OCI-LY7 (cell line): ENCODE data around the gene SYNGR3.

Source experiments
- CTCF ChIP-seq: fragments of 200-600 bp; sonication (generic); conservative IDR thresholded peaks from 2 replicates; pipeline ENCODE4 v1.5.1; 2014; ENCODE audit warnings: mild to moderate bottlenecking, antibody characterized with exemption, low read length, moderate library complexity, mixed read lengths
- EZH2phosphoT487 ChIP-seq: fragments of 200-600 bp; sonication (generic); IDR thresholded peaks from 2 replicates; pipeline ENCODE4 v1.6.1; 2018; ENCODE audit warnings: low read depth, borderline replicate concordance, mild to moderate bottlenecking, mixed run types, antibody characterized with exemption, low read length, moderate library complexity, mixed read lengths

- TF ChIP-seq CTCF (no peak), EZH2phosphoT487 (no peak)
Measured at GRCh38 chr16:1945559-1946391, 44.0 kb upstream of the SYNGR3 start.
